GM23338 (cell line): ENCODE data around the gene BCOR. TPM values are rescaled to one million over a fixed set of nuclear protein-coding genes. Genes with fewer than 3 reads are reported as not detected.

Source experiments
- ATAC-seq: fragments of 200-7000 bp; cut with Tn5 transposase; 3 replicates; pipeline ENCODE4 v1.9.1; 2020
- DNase-seq: peaks from one replicate; pipeline ENCODE4 v3.0.0-alpha.2; 2015; ENCODE audit warnings: low spot score
- H2AFZ ChIP-seq: fragments of 200-600 bp; sonication (generic); 2 replicates; pipeline ENCODE4 v1.8.0; 2016; ENCODE audit warnings: antibody characterized with exemption, mild to moderate bottlenecking, moderate library complexity
- H3F3A ChIP-seq: fragments of 200-600 bp; sonication (generic); replicated peaks from 2 replicates; pipeline ENCODE4 v1.8.0; 2017; ENCODE audit warnings: antibody characterized with exemption, mixed run types, low read depth
- H3K27ac ChIP-seq: fragments of 200-600 bp; sonication (generic); 2 replicates; pipeline ENCODE4 v1.6.1; 2016; ENCODE audit warnings: low read depth
- H3K27me3 ChIP-seq: fragments of 200-600 bp; sonication (generic); 2 replicates; pipeline ENCODE4 v1.8.0; 2016; ENCODE audit warnings: mild to moderate bottlenecking, mixed run types, moderate library complexity; ENCODE audit not compliant: insufficient read depth
- H3K36me3 ChIP-seq: fragments of 200-600 bp; sonication (generic); 2 replicates; pipeline ENCODE4 v1.8.0; 2016; ENCODE audit warnings: mild to moderate bottlenecking; ENCODE audit not compliant: insufficient read depth
- H3K4me1 ChIP-seq: fragments of 200-600 bp; sonication (generic); 2 replicates; pipeline ENCODE4 v1.8.0; 2016; ENCODE audit warnings: mild to moderate bottlenecking, moderate library complexity; ENCODE audit not compliant: insufficient read depth
- H3K4me2 ChIP-seq: fragments of 200-600 bp; sonication (generic); 2 replicates; pipeline ENCODE4 v1.7.1; 2017; ENCODE audit warnings: mixed run types
- H3K4me3 ChIP-seq: fragments of 200-600 bp; sonication (generic); 2 replicates; pipeline ENCODE4 v1.6.1; 2016; ENCODE audit warnings: mixed run types
- H3K79me2 ChIP-seq: fragments of 200-600 bp; sonication (generic); replicated peaks from 2 replicates; pipeline ENCODE4 v1.8.0; 2017; ENCODE audit warnings: mild to moderate bottlenecking; ENCODE audit not compliant: insufficient read depth
- H3K9me2 ChIP-seq: fragments of 200-600 bp; sonication (generic); 2 replicates; pipeline ENCODE4 v1.8.0; 2017; ENCODE audit not compliant: insufficient read depth
- H4K20me1 ChIP-seq: fragments of 200-600 bp; sonication (generic); replicated peaks from 2 replicates; pipeline ENCODE4 v1.8.0; 2017; ENCODE audit warnings: mild to moderate bottlenecking; ENCODE audit not compliant: insufficient read depth
- H3K27ac Mint-ChIP-seq: 2 replicates; pipeline ENCODE4 v1.8.0; 2020; ENCODE audit warnings: inconsistent platforms, mild to moderate bottlenecking, moderate library complexity, mixed read lengths
- H3K27me3 Mint-ChIP-seq: 3 replicates; pipeline ENCODE4 v1.8.0; 2022; ENCODE audit warnings: low read depth, mild to moderate bottlenecking, moderate library complexity, mixed read lengths, inconsistent platforms; ENCODE audit not compliant: insufficient read depth, poor library complexity
- H3K36me3 Mint-ChIP-seq: 3 replicates; pipeline ENCODE4 v1.8.0; 2021; ENCODE audit warnings: low read depth, mild to moderate bottlenecking, inconsistent platforms, moderate library complexity, mixed read lengths
- H3K4me1 Mint-ChIP-seq: 3 replicates; pipeline ENCODE4 v1.8.0; 2020; ENCODE audit warnings: mild to moderate bottlenecking, inconsistent platforms, mixed read lengths
- H3K4me3 Mint-ChIP-seq: 3 replicates; pipeline ENCODE4 v1.8.0; 2021; ENCODE audit warnings: moderate library complexity, mild to moderate bottlenecking, inconsistent platforms, mixed read lengths
- H3K9me3 Mint-ChIP-seq: 3 replicates; pipeline ENCODE4 v1.8.0; 2020; ENCODE audit warnings: moderate library complexity, mild to moderate bottlenecking, inconsistent platforms, mixed read lengths
- CREB1 ChIP-seq: fragments of 250-450 bp; sonication (Bioruptor Pico); IDR thresholded peaks from 2 replicates; pipeline ENCODE4 v1.5.0; 2020; ENCODE audit warnings: low read depth, mild to moderate bottlenecking, moderate library complexity
- EZH2 ChIP-seq: fragments of 200-600 bp; sonication (generic); IDR thresholded peaks from one replicate; pipeline ENCODE4 v1.8.0; 2017; ENCODE audit warnings: antibody characterized with exemption, mild to moderate bottlenecking, low read depth; ENCODE audit not compliant: unreplicated experiment
- EZH2phosphoT487 ChIP-seq: fragments of 200-600 bp; sonication (generic); IDR thresholded peaks from one replicate; pipeline ENCODE4 v1.8.1; 2018; ENCODE audit warnings: antibody characterized with exemption; ENCODE audit not compliant: unreplicated experiment
- JUNB ChIP-seq: IDR thresholded peaks from one replicate; pipeline ENCODE4 v1.6.1; 2016; ENCODE audit warnings: antibody characterized with exemption; ENCODE audit not compliant: unreplicated experiment
- NANOG ChIP-seq: IDR thresholded peaks from 2 replicates; pipeline ENCODE4 v1.6.1; 2016; ENCODE audit warnings: antibody characterized with exemption, borderline replicate concordance
- POLR2AphosphoS5 ChIP-seq: IDR thresholded peaks from 2 replicates; pipeline ENCODE4 v1.6.1; 2016; ENCODE audit warnings: antibody characterized with exemption, low read depth
- STAT1 ChIP-seq: IDR thresholded peaks from one replicate; pipeline ENCODE4 v1.6.1; 2016; ENCODE audit warnings: antibody characterized with exemption; ENCODE audit not compliant: unreplicated experiment
- ZNF114 ChIP-seq: fragments of 250-450 bp; sonication (Bioruptor Pico); IDR thresholded peaks from 2 replicates; pipeline ENCODE4 v1.5.0; 2020; ENCODE audit warnings: mild to moderate bottlenecking, moderate library complexity
- ZNF331 ChIP-seq: fragments of 250-450 bp; sonication (Bioruptor Pico); IDR thresholded peaks from 2 replicates; pipeline ENCODE4 v1.5.0; 2020; ENCODE audit warnings: low read depth, mild to moderate bottlenecking, moderate library complexity
- polyA plus RNA-seq: library from polyadenylated mRNA; unstranded; fragments of >200 nt; fragmentation: Nextera tagmentation; extraction: Ambion mirVana; gene quantifications from 2 replicates; pipeline ENCODE4 v1.2.1, GENCODE V29; 2016
- total RNA-seq: library from RNA; depleted of rRNA; stranded (reverse); fragments of >200 nt; shearing (Covaris generic); gene quantifications from 2 replicates; pipeline ENCODE4 v1.2.3, GENCODE V29; 2014
- TF ChIP-seq, protein P1 (sequence below): IDR thresholded peaks from one replicate; pipeline ENCODE4 v1.6.1; 2018; ENCODE audit warnings: antibody characterized with exemption; ENCODE audit not compliant: unreplicated experiment
- TF ChIP-seq, protein P2 (sequence below): IDR thresholded peaks from 2 replicates; pipeline ENCODE4 v1.6.1; 2016; ENCODE audit warnings: antibody characterized with exemption
- TF ChIP-seq, protein P3 (sequence below): fragments of 250-450 bp; sonication (Bioruptor Pico); IDR thresholded peaks from 2 replicates; pipeline ENCODE4 v1.5.0; 2020; ENCODE audit warnings: mild to moderate bottlenecking, moderate library complexity
- TF ChIP-seq, protein P4 (sequence below), 2 experiments: fragments of 200-600 bp in 1 of 2; sonication (generic) in 1 of 2; conservative IDR thresholded peaks; 2 replicates each; pipeline versions ENCODE4 v1.5.1 to v1.6.1; 2016 to 2017; ENCODE audit warnings: antibody characterized with exemption in 2 of 2, low read depth in 2 of 2, mild to moderate bottlenecking in 2 of 2, moderate library complexity in 1 of 2

BCOR gene
- total and polyA plus RNA-seq, 2 experiments from 2014 or later: 25.5 to 60.8 TPM

DNA sequence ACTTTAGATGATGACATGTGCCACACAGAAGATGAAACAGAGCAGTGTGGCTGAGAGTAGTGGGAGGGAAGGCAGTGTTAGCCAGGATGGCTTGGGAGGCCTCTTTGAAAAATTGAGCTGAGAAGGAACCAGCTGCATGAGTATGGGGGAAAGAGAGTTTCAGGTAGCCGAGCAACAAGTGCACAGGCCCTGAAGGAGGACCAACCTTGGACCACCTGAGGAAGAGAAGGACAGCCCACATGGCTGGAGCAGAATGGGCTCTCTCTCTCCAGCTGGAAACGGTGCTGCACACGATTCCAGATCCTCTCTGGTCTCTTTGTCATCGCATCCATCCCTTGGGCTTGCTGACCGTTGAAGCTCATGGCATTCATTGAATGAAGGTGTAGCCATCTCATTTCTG is 23.9 kb upstream of the BCOR start:
- no peak overlapping the region for H3K27ac Mint-ChIP-seq

More for the DNA sequence above, 23.9 kb upstream of the BCOR start:
- H3K27ac ChIP-seq: no peak overlapping the region
- peaks cover 7% of the 10 kb centered on the region; the same call in 1 of the 2 replicates for H3K4me1 ChIP-seq
- DNase-seq (no peak), ATAC-seq (no peak)
- H4K20me1 ChIP-seq: no peaks in the 10 kb centered on the region
- Mint-ChIP-seq H3K27me3 (peaks cover 4% of the 10 kb centered on the region), H3K4me1 (peaks cover 32% of the 10 kb centered on the region), H3K4me3 (no peak overlapping the region), H3K9me3 (no peaks in the 10 kb centered on the region; the same call in 2 of the 3 replicates), H3K36me3 (peaks cover 7% of the 10 kb centered on the region; the same call in 2 of the 3 replicates)
- TF ChIP-seq NANOG (no peak), EZH2phosphoT487 (no peak), JUNB (no peak), EZH2 (no peak), CREB1 (CRISPR knock-in tag) (no peak), STAT1 (no peak), ZNF331 (no peak), POLR2AphosphoS5 (no peak), ZNF114 (CRISPR knock-in tag) (no peak)
- TF ChIP-seq, protein P1, sequence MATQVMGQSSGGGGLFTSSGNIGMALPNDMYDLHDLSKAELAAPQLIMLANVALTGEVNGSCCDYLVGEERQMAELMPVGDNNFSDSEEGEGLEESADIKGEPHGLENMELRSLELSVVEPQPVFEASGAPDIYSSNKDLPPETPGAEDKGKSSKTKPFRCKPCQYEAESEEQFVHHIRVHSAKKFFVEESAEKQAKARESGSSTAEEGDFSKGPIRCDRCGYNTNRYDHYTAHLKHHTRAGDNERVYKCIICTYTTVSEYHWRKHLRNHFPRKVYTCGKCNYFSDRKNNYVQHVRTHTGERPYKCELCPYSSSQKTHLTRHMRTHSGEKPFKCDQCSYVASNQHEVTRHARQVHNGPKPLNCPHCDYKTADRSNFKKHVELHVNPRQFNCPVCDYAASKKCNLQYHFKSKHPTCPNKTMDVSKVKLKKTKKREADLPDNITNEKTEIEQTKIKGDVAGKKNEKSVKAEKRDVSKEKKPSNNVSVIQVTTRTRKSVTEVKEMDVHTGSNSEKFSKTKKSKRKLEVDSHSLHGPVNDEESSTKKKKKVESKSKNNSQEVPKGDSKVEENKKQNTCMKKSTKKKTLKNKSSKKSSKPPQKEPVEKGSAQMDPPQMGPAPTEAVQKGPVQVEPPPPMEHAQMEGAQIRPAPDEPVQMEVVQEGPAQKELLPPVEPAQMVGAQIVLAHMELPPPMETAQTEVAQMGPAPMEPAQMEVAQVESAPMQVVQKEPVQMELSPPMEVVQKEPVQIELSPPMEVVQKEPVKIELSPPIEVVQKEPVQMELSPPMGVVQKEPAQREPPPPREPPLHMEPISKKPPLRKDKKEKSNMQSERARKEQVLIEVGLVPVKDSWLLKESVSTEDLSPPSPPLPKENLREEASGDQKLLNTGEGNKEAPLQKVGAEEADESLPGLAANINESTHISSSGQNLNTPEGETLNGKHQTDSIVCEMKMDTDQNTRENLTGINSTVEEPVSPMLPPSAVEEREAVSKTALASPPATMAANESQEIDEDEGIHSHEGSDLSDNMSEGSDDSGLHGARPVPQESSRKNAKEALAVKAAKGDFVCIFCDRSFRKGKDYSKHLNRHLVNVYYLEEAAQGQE: no peak
- TF ChIP-seq, protein P2, sequence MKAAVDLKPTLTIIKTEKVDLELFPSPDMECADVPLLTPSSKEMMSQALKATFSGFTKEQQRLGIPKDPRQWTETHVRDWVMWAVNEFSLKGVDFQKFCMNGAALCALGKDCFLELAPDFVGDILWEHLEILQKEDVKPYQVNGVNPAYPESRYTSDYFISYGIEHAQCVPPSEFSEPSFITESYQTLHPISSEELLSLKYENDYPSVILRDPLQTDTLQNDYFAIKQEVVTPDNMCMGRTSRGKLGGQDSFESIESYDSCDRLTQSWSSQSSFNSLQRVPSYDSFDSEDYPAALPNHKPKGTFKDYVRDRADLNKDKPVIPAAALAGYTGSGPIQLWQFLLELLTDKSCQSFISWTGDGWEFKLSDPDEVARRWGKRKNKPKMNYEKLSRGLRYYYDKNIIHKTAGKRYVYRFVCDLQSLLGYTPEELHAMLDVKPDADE: no peak
- TF ChIP-seq, protein P3, sequence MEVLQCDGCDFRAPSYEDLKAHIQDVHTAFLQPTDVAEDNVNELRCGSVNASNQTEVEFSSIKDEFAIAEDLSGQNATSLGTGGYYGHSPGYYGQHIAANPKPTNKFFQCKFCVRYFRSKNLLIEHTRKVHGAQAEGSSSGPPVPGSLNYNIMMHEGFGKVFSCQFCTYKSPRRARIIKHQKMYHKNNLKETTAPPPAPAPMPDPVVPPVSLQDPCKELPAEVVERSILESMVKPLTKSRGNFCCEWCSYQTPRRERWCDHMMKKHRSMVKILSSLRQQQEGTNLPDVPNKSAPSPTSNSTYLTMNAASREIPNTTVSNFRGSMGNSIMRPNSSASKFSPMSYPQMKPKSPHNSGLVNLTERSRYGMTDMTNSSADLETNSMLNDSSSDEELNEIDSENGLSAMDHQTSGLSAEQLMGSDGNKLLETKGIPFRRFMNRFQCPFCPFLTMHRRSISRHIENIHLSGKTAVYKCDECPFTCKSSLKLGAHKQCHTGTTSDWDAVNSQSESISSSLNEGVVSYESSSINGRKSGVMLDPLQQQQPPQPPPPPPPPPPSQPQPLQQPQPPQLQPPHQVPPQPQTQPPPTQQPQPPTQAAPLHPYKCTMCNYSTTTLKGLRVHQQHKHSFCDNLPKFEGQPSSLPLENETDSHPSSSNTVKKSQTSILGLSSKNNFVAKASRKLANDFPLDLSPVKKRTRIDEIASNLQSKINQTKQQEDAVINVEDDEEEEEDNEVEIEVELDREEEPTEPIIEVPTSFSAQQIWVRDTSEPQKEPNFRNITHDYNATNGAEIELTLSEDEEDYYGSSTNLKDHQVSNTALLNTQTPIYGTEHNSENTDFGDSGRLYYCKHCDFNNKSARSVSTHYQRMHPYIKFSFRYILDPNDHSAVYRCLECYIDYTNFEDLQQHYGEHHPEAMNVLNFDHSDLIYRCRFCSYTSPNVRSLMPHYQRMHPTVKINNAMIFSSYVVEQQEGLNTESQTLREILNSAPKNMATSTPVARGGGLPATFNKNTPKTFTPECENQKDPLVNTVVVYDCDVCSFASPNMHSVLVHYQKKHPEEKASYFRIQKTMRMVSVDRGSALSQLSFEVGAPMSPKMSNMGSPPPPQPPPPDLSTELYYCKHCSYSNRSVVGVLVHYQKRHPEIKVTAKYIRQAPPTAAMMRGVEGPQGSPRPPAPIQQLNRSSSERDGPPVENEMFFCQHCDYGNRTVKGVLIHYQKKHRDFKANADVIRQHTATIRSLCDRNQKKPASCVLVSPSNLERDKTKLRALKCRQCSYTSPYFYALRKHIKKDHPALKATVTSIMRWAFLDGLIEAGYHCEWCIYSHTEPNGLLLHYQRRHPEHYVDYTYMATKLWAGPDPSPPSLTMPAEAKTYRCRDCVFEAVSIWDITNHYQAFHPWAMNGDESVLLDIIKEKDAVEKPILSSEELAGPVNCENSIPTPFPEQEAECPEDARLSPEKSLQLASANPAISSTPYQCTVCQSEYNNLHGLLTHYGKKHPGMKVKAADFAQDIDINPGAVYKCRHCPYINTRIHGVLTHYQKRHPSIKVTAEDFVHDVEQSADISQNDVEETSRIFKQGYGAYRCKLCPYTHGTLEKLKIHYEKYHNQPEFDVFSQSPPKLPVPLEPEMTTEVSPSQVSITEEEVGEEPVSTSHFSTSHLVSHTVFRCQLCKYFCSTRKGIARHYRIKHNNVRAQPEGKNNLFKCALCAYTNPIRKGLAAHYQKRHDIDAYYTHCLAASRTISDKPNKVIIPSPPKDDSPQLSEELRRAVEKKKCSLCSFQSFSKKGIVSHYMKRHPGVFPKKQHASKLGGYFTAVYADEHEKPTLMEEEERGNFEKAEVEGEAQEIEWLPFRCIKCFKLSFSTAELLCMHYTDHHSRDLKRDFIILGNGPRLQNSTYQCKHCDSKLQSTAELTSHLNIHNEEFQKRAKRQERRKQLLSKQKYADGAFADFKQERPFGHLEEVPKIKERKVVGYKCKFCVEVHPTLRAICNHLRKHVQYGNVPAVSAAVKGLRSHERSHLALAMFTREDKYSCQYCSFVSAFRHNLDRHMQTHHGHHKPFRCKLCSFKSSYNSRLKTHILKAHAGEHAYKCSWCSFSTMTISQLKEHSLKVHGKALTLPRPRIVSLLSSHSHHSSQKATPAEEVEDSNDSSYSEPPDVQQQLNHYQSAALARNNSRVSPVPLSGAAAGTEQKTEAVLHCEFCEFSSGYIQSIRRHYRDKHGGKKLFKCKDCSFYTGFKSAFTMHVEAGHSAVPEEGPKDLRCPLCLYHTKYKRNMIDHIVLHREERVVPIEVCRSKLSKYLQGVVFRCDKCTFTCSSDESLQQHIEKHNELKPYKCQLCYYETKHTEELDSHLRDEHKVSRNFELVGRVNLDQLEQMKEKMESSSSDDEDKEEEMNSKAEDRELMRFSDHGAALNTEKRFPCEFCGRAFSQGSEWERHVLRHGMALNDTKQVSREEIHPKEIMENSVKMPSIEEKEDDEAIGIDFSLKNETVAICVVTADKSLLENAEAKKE: no peak
- TF ChIP-seq, protein P4, sequence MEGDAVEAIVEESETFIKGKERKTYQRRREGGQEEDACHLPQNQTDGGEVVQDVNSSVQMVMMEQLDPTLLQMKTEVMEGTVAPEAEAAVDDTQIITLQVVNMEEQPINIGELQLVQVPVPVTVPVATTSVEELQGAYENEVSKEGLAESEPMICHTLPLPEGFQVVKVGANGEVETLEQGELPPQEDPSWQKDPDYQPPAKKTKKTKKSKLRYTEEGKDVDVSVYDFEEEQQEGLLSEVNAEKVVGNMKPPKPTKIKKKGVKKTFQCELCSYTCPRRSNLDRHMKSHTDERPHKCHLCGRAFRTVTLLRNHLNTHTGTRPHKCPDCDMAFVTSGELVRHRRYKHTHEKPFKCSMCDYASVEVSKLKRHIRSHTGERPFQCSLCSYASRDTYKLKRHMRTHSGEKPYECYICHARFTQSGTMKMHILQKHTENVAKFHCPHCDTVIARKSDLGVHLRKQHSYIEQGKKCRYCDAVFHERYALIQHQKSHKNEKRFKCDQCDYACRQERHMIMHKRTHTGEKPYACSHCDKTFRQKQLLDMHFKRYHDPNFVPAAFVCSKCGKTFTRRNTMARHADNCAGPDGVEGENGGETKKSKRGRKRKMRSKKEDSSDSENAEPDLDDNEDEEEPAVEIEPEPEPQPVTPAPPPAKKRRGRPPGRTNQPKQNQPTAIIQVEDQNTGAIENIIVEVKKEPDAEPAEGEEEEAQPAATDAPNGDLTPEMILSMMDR (conservative IDR thresholded peaks at IDR 0.05; ENCODE audit: low read depth in 2 of 2): no peak
- H3K4me2 ChIP-seq: no peak overlapping the region
- H3F3A ChIP-seq: no peaks in the 10 kb centered on the region
- no peaks in the 10 kb centered on the region for H3K36me3 ChIP-seq
- H3K4me3 ChIP-seq: no peak overlapping the region
- no peaks in the 10 kb centered on the region for H3K9me2 ChIP-seq
- H3K79me2 ChIP-seq: no peaks in the 10 kb centered on the region
- no peaks in the 10 kb centered on the region for H3K27me3 ChIP-seq
- no peak overlapping the region for H2AFZ ChIP-seq
